Gastrocnemius medialis (tissue), 4 donors: ENCODE results near the gene BBS2. TPM values are rescaled to one million over a fixed set of nuclear protein-coding genes. Genes with fewer than 3 reads are reported as not detected.

Experiments
- ATAC-seq, 2 donors: fragments of 150-250 bp; one replicate each; pipeline ENCODE4 v1.9.1; 2016
- DNase-seq, 2 donors: peaks; one replicate each; pipeline ENCODE4 v3.0.0-alpha.2; 2019
- H3K27ac ChIP-seq, 4 donors: fragments of 200-600 bp; sonication (generic); 1 replicate in 1 of 4; 2 replicates in 3 of 4; pipeline ENCODE4 v1.5.1; 2016 to 2018; ENCODE audit warnings: mild to moderate bottlenecking in 2 of 4, moderate library complexity in 1 of 4
- H3K27me3 ChIP-seq, 3 donors: fragments of 200-600 bp; sonication (generic) in 2 of 3; 1 replicate in 1 of 3; 2 replicates in 2 of 3; pipeline versions ENCODE4 v1.5.1 to v1.6.0; 2016 to 2019; ENCODE audit warnings: mild to moderate bottlenecking in 1 of 3, moderate library complexity in 1 of 3
- H3K36me3 ChIP-seq, 2 donors: fragments of 200-600 bp; sonication (generic) in 1 of 2; one replicate each; pipeline ENCODE4 v1.5.1; 2017 to 2018
- H3K4me1 ChIP-seq, 2 donors: fragments of 200-600 bp; sonication (generic) in 1 of 2; one replicate each; pipeline ENCODE4 v1.5.1; 2016 to 2017; ENCODE audit warnings: mild to moderate bottlenecking in 2 of 2
- H3K4me3 ChIP-seq, 4 donors: fragments of 200-600 bp; sonication (generic) in 3 of 4; 1 replicate in 1 of 4; 2 replicates in 3 of 4; pipeline ENCODE4 v1.5.1; 2016 to 2019; ENCODE audit warnings: mild to moderate bottlenecking in 2 of 4
- H3K9me3 ChIP-seq, 3 donors: fragments of 200-600 bp; sonication (generic) in 2 of 3; 1 replicate in 1 of 3; 2 replicates in 2 of 3; pipeline ENCODE4 v1.5.1; 2016 to 2019
- POLR2A ChIP-seq, 2 donors: fragments of 450-650 bp; IDR thresholded peaks; one replicate each; pipeline ENCODE4 v1.6.1; 2017; ENCODE audit warnings: antibody characterized with exemption in 2 of 2, mild to moderate bottlenecking in 2 of 2, moderate library complexity in 2 of 2
- in situ Hi-C, 4 donors: fragments of 200-750 bp; cut with MboI; loops; one replicate each; pipeline versions ENCODE4 v1.15.0 to v1.8.0; 2017; ENCODE audit warnings: low sequenced_read_pairs in 4 of 4
- intact Hi-C: fragments of 100-400 bp; cut with DNase I; formaldehyde crosslinking; loops from one replicate; pipeline ENCODE4 v1.15.1; 2023; ENCODE audit warnings: low total_unique reads
- total RNA-seq, 4 donors: library from RNA; depleted of rRNA; stranded (reverse); fragments of >200 nt; gene quantifications; one replicate each; pipeline versions ENCODE4 v1.1.0 to v1.2.3, GENCODE V29; 2016
- TF ChIP-seq, protein P1 (sequence below), 5 experiments: fragments of 450-650 bp in 3 of 5; fragments of 200-600 bp in 2 of 5; sonication (generic) in 2 of 5; IDR thresholded peaks in 4 of 5; conservative IDR thresholded peaks in 1 of 5; 1 replicate in 4 of 5; 2 replicates in 1 of 5; pipeline ENCODE4 v1.5.1; 2016 to 2019; ENCODE audit warnings: antibody characterized with exemption in 5 of 5, mild to moderate bottlenecking in 3 of 5, moderate library complexity in 3 of 5

The BBS2 gene
- total RNA-seq, 4 donors from 2014 or later = 25.2 to 52.0 (median 28.6) TPM

DNA sequence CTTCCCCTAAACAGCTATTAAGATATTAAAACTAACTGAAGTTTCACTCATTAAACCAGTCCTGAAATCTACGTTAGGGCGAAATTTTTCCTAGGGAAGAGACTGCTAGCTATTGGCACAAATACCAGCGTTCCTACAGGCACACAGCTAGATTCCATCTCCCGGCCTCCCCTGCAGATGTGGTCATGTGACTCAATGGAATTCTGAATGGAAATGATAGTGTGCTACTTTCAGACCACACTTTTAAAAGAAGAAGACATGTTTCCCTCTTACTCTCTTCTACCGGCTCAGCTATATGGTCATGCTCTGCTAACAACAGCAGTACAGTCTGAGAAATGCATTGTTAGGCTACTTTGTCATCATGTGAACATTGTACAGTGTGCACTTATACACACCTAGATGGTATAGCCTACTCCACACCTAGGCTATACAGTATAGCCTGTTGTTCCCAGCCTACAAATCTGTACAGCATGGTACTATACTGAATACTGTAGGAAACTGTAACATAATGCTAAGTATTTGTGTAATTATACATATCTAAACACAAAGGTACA is 37.1 kb downstream of the BBS2 start:
- in situ Hi-C loops (no loop called here), intact Hi-C loops (loop anchor here (5.0 kb wide), 1 partner anchor 70 kb away; no protein-coding TSS in a partner anchor)

DNA sequence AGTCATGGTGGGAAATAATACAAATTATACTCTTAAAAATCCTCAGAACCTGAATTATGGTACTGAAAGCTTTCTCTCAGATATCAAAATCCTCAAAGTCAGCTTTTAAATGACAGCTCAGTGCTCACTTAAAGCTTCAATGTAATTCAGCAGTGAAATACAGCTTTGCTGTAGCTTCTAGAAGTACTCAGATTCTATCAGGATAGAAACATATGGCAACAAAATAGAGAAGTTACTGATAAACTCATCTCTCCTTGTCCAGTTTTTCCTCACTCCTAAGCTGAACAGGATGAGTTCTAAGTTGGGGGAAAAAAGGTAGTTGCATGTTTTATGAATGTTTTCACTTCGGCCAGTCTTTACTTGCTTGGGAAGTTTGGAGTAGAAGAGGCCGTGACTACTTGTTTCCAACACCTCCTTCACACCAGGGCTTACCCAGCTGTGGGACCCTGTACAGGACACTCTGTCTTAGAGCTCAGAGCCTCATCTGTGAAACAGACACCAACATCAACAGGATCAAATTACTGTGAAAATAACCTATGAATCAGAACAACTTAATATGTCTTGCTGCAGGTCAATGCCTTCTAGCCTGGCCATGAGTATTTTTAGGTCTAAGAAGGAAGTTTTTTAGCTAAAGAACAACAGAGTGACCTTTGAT is 38.2 kb downstream of the BBS2 start:
- no peaks in the 10 kb centered on the region for H3K9me3 ChIP-seq
- peaks cover 38 to 62% of the 10 kb centered on the region in 2 donors for H3K4me1 ChIP-seq
- peak; percentile 83 to 89 for DNase-seq
- intact Hi-C loops = loop anchor here (2.0 to 5.0 kb wide), 3 partner anchors 69 to 201 kb away; partner anchors contain the start of gene MT1X
- in situ Hi-C loops = no loop called here
- TF ChIP-seq POLR2A (IDR thresholded peaks at IDR 0.05) = peak; percentile 45 to 66
- TF ChIP-seq, protein P1, sequence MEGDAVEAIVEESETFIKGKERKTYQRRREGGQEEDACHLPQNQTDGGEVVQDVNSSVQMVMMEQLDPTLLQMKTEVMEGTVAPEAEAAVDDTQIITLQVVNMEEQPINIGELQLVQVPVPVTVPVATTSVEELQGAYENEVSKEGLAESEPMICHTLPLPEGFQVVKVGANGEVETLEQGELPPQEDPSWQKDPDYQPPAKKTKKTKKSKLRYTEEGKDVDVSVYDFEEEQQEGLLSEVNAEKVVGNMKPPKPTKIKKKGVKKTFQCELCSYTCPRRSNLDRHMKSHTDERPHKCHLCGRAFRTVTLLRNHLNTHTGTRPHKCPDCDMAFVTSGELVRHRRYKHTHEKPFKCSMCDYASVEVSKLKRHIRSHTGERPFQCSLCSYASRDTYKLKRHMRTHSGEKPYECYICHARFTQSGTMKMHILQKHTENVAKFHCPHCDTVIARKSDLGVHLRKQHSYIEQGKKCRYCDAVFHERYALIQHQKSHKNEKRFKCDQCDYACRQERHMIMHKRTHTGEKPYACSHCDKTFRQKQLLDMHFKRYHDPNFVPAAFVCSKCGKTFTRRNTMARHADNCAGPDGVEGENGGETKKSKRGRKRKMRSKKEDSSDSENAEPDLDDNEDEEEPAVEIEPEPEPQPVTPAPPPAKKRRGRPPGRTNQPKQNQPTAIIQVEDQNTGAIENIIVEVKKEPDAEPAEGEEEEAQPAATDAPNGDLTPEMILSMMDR (IDR thresholded peaks at IDR 0.05 in 4 of 5, conservative IDR thresholded peaks at IDR 0.05 in 1 of 5) = no peak
- H3K36me3 ChIP-seq = peaks cover 0 to 14% of the 10 kb centered on the region in 2 donors
- H3K4me3 ChIP-seq = no peak overlapping the region
- no peaks in the 10 kb centered on the region for H3K27me3 ChIP-seq
- ATAC-seq = peak; percentile 86 to 91
- H3K27ac ChIP-seq = peak overlapping the region; percentile 92 to 98 (median 94)

More for the DNA sequence above, 37.1 kb downstream of the BBS2 start:
- Histone ChIP-seq H3K27ac (peak overlapping the region; percentile 92 to 98 (median 94)), H3K36me3 (peaks cover 0 to 5% of the 10 kb centered on the region in 2 donors), H3K4me3 (no peak overlapping the region), H3K9me3 (no peaks in the 10 kb centered on the region), H3K4me1 (peaks cover 38 to 62% of the 10 kb centered on the region in 2 donors), H3K27me3 (no peaks in the 10 kb centered on the region)
- TF ChIP-seq, protein P1 (IDR thresholded peaks at IDR 0.05 in 4 of 5, conservative IDR thresholded peaks at IDR 0.05 in 1 of 5) = no peak
- TF ChIP-seq POLR2A (IDR thresholded peaks at IDR 0.05) = no peak
- DNase-seq = no peak
- no peak for ATAC-seq

DNA sequence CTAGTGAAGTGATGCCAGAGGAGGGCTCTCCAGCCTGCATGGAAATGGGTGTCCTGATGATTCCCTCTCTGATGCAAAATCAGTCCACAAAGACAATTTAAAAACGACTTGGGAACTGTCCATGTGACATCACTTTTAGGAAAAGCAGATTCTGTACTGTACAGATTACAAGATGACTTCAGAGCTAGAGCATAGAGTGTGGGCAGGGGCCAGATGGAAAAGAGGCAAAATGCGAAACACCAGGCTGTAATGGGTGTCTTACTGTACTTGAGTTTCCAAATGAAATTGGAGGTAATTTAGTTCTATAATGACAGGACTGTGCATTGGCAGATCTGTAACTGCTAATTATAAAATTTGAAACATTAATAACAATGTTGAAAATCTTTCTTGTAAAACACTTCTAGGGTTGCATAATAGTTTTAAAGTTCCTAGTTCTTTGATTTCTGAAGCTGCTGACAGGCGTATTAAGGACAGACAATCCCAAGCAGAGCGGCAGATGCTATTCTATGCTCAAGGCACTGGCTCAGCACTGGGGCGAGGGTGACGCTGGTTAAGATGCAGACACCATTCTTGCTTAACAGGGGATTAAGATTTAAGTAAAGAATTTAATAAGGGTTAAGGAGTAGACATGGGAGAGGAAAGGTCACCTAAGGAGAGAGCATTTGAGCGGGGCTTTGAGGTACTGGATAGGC is 38.9 kb downstream of the BBS2 start:
- intact Hi-C loops = loop anchor here (2.0 to 5.0 kb wide), 3 partner anchors 69 to 202 kb away; partner anchors contain the start of gene MT1X
- Histone ChIP-seq H3K9me3 (no peaks in the 10 kb centered on the region), H3K4me3 (no peak overlapping the region), H3K4me1 (peaks cover 38 to 62% of the 10 kb centered on the region in 2 donors), H3K36me3 (peaks cover 0 to 21% of the 10 kb centered on the region in 2 donors), H3K27ac (peak overlapping the region; percentile 92 to 98 (median 94)), H3K27me3 (no peaks in the 10 kb centered on the region)
- peak; percentile 42 to 68 for ATAC-seq
- TF ChIP-seq, protein P1 (IDR thresholded peaks at IDR 0.05 in 4 of 5, conservative IDR thresholded peaks at IDR 0.05 in 1 of 5) = no peak
- TF ChIP-seq POLR2A (IDR thresholded peaks at IDR 0.05) = no peak
- peak; percentile 31 to 81 for DNase-seq
- in situ Hi-C loops = no loop called here

DNA sequence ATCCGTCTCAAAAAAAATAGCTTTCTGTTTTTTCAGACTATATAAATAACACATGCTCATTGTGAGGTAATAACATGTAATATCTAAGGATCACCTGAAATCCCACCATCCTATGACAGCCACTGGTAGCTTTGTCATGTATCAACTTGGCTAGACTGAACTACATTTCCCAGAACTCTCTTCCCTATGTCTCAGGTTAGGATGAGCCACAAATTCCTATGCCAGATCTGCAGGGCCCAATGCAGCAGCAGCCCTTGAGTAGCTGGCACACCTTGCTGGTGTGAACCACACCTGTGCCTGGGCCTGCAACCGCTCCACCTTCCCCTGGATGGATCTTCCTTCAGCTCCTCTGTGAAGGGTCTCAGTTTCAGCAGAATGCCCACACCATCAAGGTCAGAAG is 40.4 kb downstream of the BBS2 start:
- H3K27ac ChIP-seq = peak overlapping the region; percentile 92 to 98 (median 94)
- H3K4me1 ChIP-seq = peaks cover 38 to 59% of the 10 kb centered on the region in 2 donors
- in situ Hi-C loops = no loop called here
- no peaks in the 10 kb centered on the region for H3K27me3 ChIP-seq
- ATAC-seq (no peak), DNase-seq (no peak)
- H3K4me3 ChIP-seq = no peak overlapping the region
- TF ChIP-seq, protein P1 (IDR thresholded peaks at IDR 0.05 in 4 of 5, conservative IDR thresholded peaks at IDR 0.05 in 1 of 5) = no peak
- TF ChIP-seq POLR2A (IDR thresholded peaks at IDR 0.05) = no peak
- intact Hi-C loops = loop anchor here (2.0 kb wide), 1 partner anchor 27 kb away; no protein-coding TSS in a partner anchor
- H3K36me3 ChIP-seq = peaks cover 0 to 30% of the 10 kb centered on the region in 2 donors
- H3K9me3 ChIP-seq = no peaks in the 10 kb centered on the region
